Esophagus muscularis mucosa (tissue), 4 donors: Measurements from ENCODE around the gene MORC2.

Experiments
- EP300 ChIP-seq: sonication (generic); formaldehyde crosslinking; IDR thresholded peaks from one replicate; pipeline ENCODE4 v1.6.1; 2017; ENCODE audit warnings: antibody characterized with exemption
- POLR2A ChIP-seq: fragments of 450-650 bp; IDR thresholded peaks from one replicate; pipeline ENCODE4 v1.6.1; 2017; ENCODE audit warnings: antibody characterized with exemption, moderate library complexity, mild to moderate bottlenecking, low read depth
- TF ChIP-seq, protein P1 (sequence below), 3 experiments: fragments of 200-600 bp in 2 of 3; fragments of 450-650 bp in 1 of 3; sonication (generic) in 2 of 3; IDR thresholded peaks; one replicate each; pipeline ENCODE4 v1.5.1; 2017 to 2019; ENCODE audit warnings: antibody characterized with exemption in 3 of 3, mild to moderate bottlenecking in 2 of 3, moderate library complexity in 1 of 3

DNA sequence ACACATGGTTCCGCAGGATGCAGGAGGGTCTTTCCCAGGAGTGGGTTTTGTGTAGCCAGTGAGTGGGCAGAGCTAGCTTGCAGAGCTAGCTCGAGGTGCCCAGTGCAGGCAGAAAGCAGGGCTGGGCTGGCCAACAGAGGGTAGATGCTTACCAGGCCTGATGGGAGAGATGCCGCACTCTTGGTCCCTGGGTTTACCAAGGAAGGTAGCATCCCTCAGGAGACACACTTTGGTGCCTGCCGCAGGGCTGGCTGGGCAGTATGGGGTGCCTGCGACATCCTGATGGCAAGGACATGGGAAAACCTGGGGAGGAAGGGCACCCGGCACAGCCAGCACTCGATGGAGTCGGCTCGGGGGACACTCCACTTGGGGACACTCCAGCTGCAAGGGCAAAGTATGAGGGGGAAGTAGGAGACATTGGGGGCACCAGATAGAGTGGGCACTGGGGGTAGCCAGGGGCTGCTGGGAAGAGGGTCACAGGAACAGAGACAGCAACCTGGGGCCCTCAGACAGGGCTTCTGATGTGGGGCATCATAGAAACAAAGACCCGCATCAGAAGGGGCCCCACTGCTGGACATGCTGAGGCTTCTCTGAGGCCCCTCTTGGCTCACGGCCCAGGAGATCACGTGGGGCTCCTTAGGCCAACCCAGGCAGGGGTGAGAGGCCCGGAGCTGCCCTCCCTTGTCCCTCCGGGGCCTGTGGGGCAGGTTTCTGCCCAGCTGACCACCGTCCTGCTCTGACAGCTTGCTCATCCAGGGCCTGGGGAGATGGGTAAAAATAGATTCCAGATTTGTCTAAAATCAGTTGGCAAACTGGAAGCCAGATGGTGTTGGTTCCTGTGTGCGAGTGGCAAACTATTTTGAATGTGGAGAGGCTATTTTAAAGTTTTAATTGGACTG, 89.8 kb downstream of the MORC2 start:
- TF ChIP-seq, protein P1, sequence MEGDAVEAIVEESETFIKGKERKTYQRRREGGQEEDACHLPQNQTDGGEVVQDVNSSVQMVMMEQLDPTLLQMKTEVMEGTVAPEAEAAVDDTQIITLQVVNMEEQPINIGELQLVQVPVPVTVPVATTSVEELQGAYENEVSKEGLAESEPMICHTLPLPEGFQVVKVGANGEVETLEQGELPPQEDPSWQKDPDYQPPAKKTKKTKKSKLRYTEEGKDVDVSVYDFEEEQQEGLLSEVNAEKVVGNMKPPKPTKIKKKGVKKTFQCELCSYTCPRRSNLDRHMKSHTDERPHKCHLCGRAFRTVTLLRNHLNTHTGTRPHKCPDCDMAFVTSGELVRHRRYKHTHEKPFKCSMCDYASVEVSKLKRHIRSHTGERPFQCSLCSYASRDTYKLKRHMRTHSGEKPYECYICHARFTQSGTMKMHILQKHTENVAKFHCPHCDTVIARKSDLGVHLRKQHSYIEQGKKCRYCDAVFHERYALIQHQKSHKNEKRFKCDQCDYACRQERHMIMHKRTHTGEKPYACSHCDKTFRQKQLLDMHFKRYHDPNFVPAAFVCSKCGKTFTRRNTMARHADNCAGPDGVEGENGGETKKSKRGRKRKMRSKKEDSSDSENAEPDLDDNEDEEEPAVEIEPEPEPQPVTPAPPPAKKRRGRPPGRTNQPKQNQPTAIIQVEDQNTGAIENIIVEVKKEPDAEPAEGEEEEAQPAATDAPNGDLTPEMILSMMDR (IDR thresholded peaks at IDR 0.05): no peak
- TF ChIP-seq POLR2A (no peak), EP300 (no peak)
